Panc1 (cell line): Measurements from ENCODE around the gene XYLT1. TPM values are rescaled to one million over a fixed set of nuclear protein-coding genes. Genes with fewer than 3 reads are reported as not detected.

Experiments used
- ATAC-seq: fragments of 200-7000 bp; cut with Tn5 transposase; 2 replicates; pipeline ENCODE4 v1.9.1; 2020; ENCODE audit warnings: mild to moderate bottlenecking, moderate library complexity
- BruUV-seq: library from RNA; stranded (reverse); fragments of 400-500 nt; replicated peaks from 2 replicates; lab custom pipeline; 2021; lab: Mats Ljungman, UMichigan
- CTCF ChIA-PET: fragments of 300-600 bp; sonication (Branson Sonifier 250); formaldehyde crosslinking; loops from one replicate; lab custom pipeline; 2022; ENCODE audit warnings: antibody characterized with exemption; lab: Charles Lee
- POLR2A ChIA-PET: fragments of 300-600 bp; sonication (Branson Sonifier 250); formaldehyde crosslinking; loops from one replicate; lab custom pipeline; 2022; ENCODE audit warnings: antibody characterized with exemption; lab: Charles Lee
- DNase-seq: peaks from one replicate; pipeline ENCODE4 v3.0.0-alpha.2; 2010; ENCODE audit warnings: low read depth, low spot score
- H3K27ac ChIP-seq: 2 replicates; pipeline ENCODE4 v1.5.1; 2011; ENCODE audit warnings: mild to moderate bottlenecking, low read length, inconsistent platforms
- H3K27me3 ChIP-seq: fragments of 200-500 bp; sonication (Bioruptor generic); 2 replicates; pipeline ENCODE4 v1.6.0; 2014; ENCODE audit warnings: low read length, inconsistent platforms; ENCODE audit not compliant: control insufficient read depth, insufficient read depth
- H3K36me3 ChIP-seq: fragments of 200-500 bp; sonication (Bioruptor generic); 2 replicates; pipeline ENCODE4 v1.5.1; 2014; ENCODE audit warnings: inconsistent platforms, mild to moderate bottlenecking, low read length, moderate library complexity; ENCODE audit not compliant: control insufficient read depth, insufficient read depth
- H3K4me1 ChIP-seq: 2 replicates; pipeline ENCODE4 v1.5.1; 2011; ENCODE audit warnings: inconsistent platforms, mild to moderate bottlenecking, low read length, moderate library complexity; ENCODE audit not compliant: control insufficient read depth, insufficient read depth
- H3K4me3 ChIP-seq, 2 experiments: 2 replicates each; pipeline ENCODE4 v1.5.1; 2011 to 2012; ENCODE audit warnings: low read depth in 2 of 2, low read length in 2 of 2, mild to moderate bottlenecking in 2 of 2, inconsistent platforms in 1 of 2, moderate library complexity in 1 of 2
- H3K9me3 ChIP-seq: fragments of 200-500 bp; sonication (Bioruptor generic); 2 replicates; pipeline ENCODE4 v1.5.1; 2014; ENCODE audit warnings: low read depth, mild to moderate bottlenecking, inconsistent platforms, low read length, moderate library complexity; ENCODE audit not compliant: control insufficient read depth, insufficient read depth
- POLR2AphosphoS5 ChIP-seq: IDR thresholded peaks from 2 replicates; pipeline ENCODE4 v1.6.1; 2012; ENCODE audit warnings: mild to moderate bottlenecking, low read depth, low read length, moderate library complexity
- REST ChIP-seq, 2 experiments: IDR thresholded peaks; 2 replicates each; pipeline ENCODE4 v1.6.1; 2011 to 2012; ENCODE audit warnings: low read depth in 2 of 2, control low read depth in 1 of 2, low read length in 1 of 2, mild to moderate bottlenecking in 1 of 2, moderate library complexity in 1 of 2; ENCODE audit not compliant: insufficient read depth in 1 of 2
- SIN3A ChIP-seq: IDR thresholded peaks from 2 replicates; pipeline ENCODE4 v1.6.1; 2012; ENCODE audit warnings: low read depth, mild to moderate bottlenecking, low read length, moderate library complexity, borderline replicate concordance; ENCODE audit not compliant: insufficient read depth
- TCF7L2 ChIP-seq: IDR thresholded peaks from 2 replicates; pipeline ENCODE4 v1.6.1; 2011; ENCODE audit warnings: mild to moderate bottlenecking, low read depth, low read length, inconsistent platforms
- in situ Hi-C: cut with HindIII; loops from 2 replicates; pipeline ENCODE4 v1.10.0; 2016; ENCODE audit warnings: low sequenced_read_pairs, low pct_unique_long_range_greater_than_20kb
- intact Hi-C: fragments of 100-400 bp; cut with micrococcal nuclease; formaldehyde crosslinking; loops from one replicate; pipeline ENCODE4 v1.10.0; 2022; ENCODE audit not compliant: unreplicated experiment
- total RNA-seq: library from RNA; stranded (reverse); gene quantifications from one replicate; pipeline ENCODE4 v1.2.1, GENCODE V29; 2021; ENCODE audit not compliant: unreplicated experiment
- TF ChIP-seq, protein P1 (sequence below): fragments of 450-650 bp; IDR thresholded peaks from 2 replicates; pipeline ENCODE4 v1.5.1; 2017; ENCODE audit warnings: mild to moderate bottlenecking

Gene XYLT1
- total RNA-seq, 1 experiment from 2014 or later, result 0.62 TPM

DNA sequence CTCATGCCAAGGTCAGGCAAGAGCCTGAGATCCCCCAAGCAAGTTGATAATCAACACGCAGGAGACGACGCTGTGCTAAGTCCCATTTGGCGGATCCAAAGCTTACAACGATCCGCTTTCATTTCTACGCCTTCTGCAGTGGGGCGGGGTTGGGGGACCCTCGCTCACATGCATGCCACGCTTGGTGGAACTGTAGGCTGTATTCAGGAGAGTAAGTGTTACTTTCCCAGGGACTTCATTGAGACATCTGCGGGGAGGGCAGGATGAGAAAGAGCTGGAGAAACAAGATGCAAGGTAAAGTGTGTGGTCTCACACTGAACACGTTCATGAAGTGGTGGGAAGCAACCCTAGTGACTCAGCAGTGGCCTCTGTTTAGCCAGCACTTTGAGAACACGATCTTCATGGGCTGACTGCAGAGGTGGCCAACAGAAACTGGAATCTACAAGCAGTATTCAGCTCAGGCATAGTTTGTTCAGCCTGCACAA lies 100.5 kb downstream of the XYLT1 start:
- DNase-seq (no peak), ATAC-seq (no peak)
- POLR2A ChIA-PET, result no interaction called here
- CTCF ChIA-PET, result no interaction called here
- peaks cover 3% of the 10 kb centered on the region for H3K27me3 ChIP-seq
- no peak overlapping the region for H3K4me3 ChIP-seq
- H3K36me3 ChIP-seq, result no peaks in the 10 kb centered on the region
- no peaks in the 10 kb centered on the region for H3K4me1 ChIP-seq
- intact Hi-C loops, result no loop called here
- H3K9me3 ChIP-seq, result no peaks in the 10 kb centered on the region
- H3K27ac ChIP-seq, result no peak overlapping the region
- in situ Hi-C loops, result no loop called here
- TF ChIP-seq REST (IDR thresholded peaks at IDR 0.05; ENCODE audit: insufficient read depth in 1 of 2, low read depth in 2 of 2, low read length in 1 of 2) (no peak), POLR2AphosphoS5 (no peak)
- TF ChIP-seq, protein P1, sequence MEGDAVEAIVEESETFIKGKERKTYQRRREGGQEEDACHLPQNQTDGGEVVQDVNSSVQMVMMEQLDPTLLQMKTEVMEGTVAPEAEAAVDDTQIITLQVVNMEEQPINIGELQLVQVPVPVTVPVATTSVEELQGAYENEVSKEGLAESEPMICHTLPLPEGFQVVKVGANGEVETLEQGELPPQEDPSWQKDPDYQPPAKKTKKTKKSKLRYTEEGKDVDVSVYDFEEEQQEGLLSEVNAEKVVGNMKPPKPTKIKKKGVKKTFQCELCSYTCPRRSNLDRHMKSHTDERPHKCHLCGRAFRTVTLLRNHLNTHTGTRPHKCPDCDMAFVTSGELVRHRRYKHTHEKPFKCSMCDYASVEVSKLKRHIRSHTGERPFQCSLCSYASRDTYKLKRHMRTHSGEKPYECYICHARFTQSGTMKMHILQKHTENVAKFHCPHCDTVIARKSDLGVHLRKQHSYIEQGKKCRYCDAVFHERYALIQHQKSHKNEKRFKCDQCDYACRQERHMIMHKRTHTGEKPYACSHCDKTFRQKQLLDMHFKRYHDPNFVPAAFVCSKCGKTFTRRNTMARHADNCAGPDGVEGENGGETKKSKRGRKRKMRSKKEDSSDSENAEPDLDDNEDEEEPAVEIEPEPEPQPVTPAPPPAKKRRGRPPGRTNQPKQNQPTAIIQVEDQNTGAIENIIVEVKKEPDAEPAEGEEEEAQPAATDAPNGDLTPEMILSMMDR, result no peak
- BruUV-seq, result no TSS peak

- ATAC-seq, result no peak
- TF ChIP-seq, protein P1, result no peak
- no peak for TF ChIP-seq REST (IDR thresholded peaks at IDR 0.05; ENCODE audit: insufficient read depth in 1 of 2, low read depth in 2 of 2, low read length in 1 of 2)
- no peak for TF ChIP-seq SIN3A
- no peak for TF ChIP-seq POLR2AphosphoS5
- TF ChIP-seq TCF7L2, result no peak
- POLR2A ChIA-PET, result no interaction called here
- in situ Hi-C loops, result no loop called here
- Histone ChIP-seq H3K4me3 (no peak overlapping the region), H3K27me3 (peaks cover 3% of the 10 kb centered on the region), H3K27ac (no peak overlapping the region), H3K9me3 (no peaks in the 10 kb centered on the region), H3K4me1 (no peaks in the 10 kb centered on the region), H3K36me3 (no peaks in the 10 kb centered on the region)
- no TSS peak for BruUV-seq
- CTCF ChIA-PET, result interaction anchor here (0.6 kb wide), 1 partner anchor 593 kb away, joined by 8 read pairs; no protein-coding TSS in a partner anchor
- DNase-seq, result no peak
- intact Hi-C loops, result no loop called here
Measured at GRCh38 chr16:17369421-17370222, 101.1 kb downstream of the XYLT1 start.
